GM23338 (cell line): Measurements from ENCODE around the gene UBL3. TPM values are rescaled to one million over a fixed set of nuclear protein-coding genes. Genes with fewer than 3 reads are reported as not detected.

Experiments
- ATAC-seq: fragments of 200-7000 bp; cut with Tn5 transposase; 3 replicates; pipeline ENCODE4 v1.9.1; 2020
- DNase-seq: peaks from one replicate; pipeline ENCODE4 v3.0.0-alpha.2; 2015; ENCODE audit warnings: low spot score
- H2AFZ ChIP-seq: fragments of 200-600 bp; sonication (generic); 2 replicates; pipeline ENCODE4 v1.8.0; 2016; ENCODE audit warnings: antibody characterized with exemption, mild to moderate bottlenecking, moderate library complexity
- H3F3A ChIP-seq: fragments of 200-600 bp; sonication (generic); replicated peaks from 2 replicates; pipeline ENCODE4 v1.8.0; 2017; ENCODE audit warnings: antibody characterized with exemption, mixed run types, low read depth
- H3K27ac ChIP-seq: fragments of 200-600 bp; sonication (generic); 2 replicates; pipeline ENCODE4 v1.6.1; 2016; ENCODE audit warnings: low read depth
- H3K27me3 ChIP-seq: fragments of 200-600 bp; sonication (generic); 2 replicates; pipeline ENCODE4 v1.8.0; 2016; ENCODE audit warnings: mild to moderate bottlenecking, mixed run types, moderate library complexity; ENCODE audit not compliant: insufficient read depth
- H3K36me3 ChIP-seq: fragments of 200-600 bp; sonication (generic); 2 replicates; pipeline ENCODE4 v1.8.0; 2016; ENCODE audit warnings: mild to moderate bottlenecking; ENCODE audit not compliant: insufficient read depth
- H3K4me1 ChIP-seq: fragments of 200-600 bp; sonication (generic); 2 replicates; pipeline ENCODE4 v1.8.0; 2016; ENCODE audit warnings: mild to moderate bottlenecking, moderate library complexity; ENCODE audit not compliant: insufficient read depth
- H3K4me2 ChIP-seq: fragments of 200-600 bp; sonication (generic); 2 replicates; pipeline ENCODE4 v1.7.1; 2017; ENCODE audit warnings: mixed run types
- H3K4me3 ChIP-seq: fragments of 200-600 bp; sonication (generic); 2 replicates; pipeline ENCODE4 v1.6.1; 2016; ENCODE audit warnings: mixed run types
- H3K79me2 ChIP-seq: fragments of 200-600 bp; sonication (generic); replicated peaks from 2 replicates; pipeline ENCODE4 v1.8.0; 2017; ENCODE audit warnings: mild to moderate bottlenecking; ENCODE audit not compliant: insufficient read depth
- H3K9me2 ChIP-seq: fragments of 200-600 bp; sonication (generic); 2 replicates; pipeline ENCODE4 v1.8.0; 2017; ENCODE audit not compliant: insufficient read depth
- H4K20me1 ChIP-seq: fragments of 200-600 bp; sonication (generic); replicated peaks from 2 replicates; pipeline ENCODE4 v1.8.0; 2017; ENCODE audit warnings: mild to moderate bottlenecking; ENCODE audit not compliant: insufficient read depth
- H3K27ac Mint-ChIP-seq: 2 replicates; pipeline ENCODE4 v1.8.0; 2020; ENCODE audit warnings: inconsistent platforms, mild to moderate bottlenecking, moderate library complexity, mixed read lengths
- H3K27me3 Mint-ChIP-seq: 3 replicates; pipeline ENCODE4 v1.8.0; 2022; ENCODE audit warnings: low read depth, mild to moderate bottlenecking, moderate library complexity, mixed read lengths, inconsistent platforms; ENCODE audit not compliant: insufficient read depth, poor library complexity
- H3K36me3 Mint-ChIP-seq: 3 replicates; pipeline ENCODE4 v1.8.0; 2021; ENCODE audit warnings: low read depth, mild to moderate bottlenecking, inconsistent platforms, moderate library complexity, mixed read lengths
- H3K4me1 Mint-ChIP-seq: 3 replicates; pipeline ENCODE4 v1.8.0; 2020; ENCODE audit warnings: mild to moderate bottlenecking, inconsistent platforms, mixed read lengths
- H3K4me3 Mint-ChIP-seq: 3 replicates; pipeline ENCODE4 v1.8.0; 2021; ENCODE audit warnings: moderate library complexity, mild to moderate bottlenecking, inconsistent platforms, mixed read lengths
- H3K9me3 Mint-ChIP-seq: 3 replicates; pipeline ENCODE4 v1.8.0; 2020; ENCODE audit warnings: moderate library complexity, mild to moderate bottlenecking, inconsistent platforms, mixed read lengths
- CREB1 ChIP-seq: fragments of 250-450 bp; sonication (Bioruptor Pico); IDR thresholded peaks from 2 replicates; pipeline ENCODE4 v1.5.0; 2020; ENCODE audit warnings: low read depth, mild to moderate bottlenecking, moderate library complexity
- CTCF ChIP-seq, 2 experiments: fragments of 200-600 bp in 1 of 2; sonication (generic) in 1 of 2; conservative IDR thresholded peaks; 2 replicates each; pipeline versions ENCODE4 v1.5.1 to v1.6.1; 2016 to 2017; ENCODE audit warnings: antibody characterized with exemption in 2 of 2, low read depth in 2 of 2, mild to moderate bottlenecking in 2 of 2, moderate library complexity in 1 of 2
- ETS1 ChIP-seq: IDR thresholded peaks from 2 replicates; pipeline ENCODE4 v1.6.1; 2016; ENCODE audit warnings: antibody characterized with exemption
- EZH2 ChIP-seq: fragments of 200-600 bp; sonication (generic); IDR thresholded peaks from one replicate; pipeline ENCODE4 v1.8.0; 2017; ENCODE audit warnings: antibody characterized with exemption, mild to moderate bottlenecking, low read depth; ENCODE audit not compliant: unreplicated experiment
- EZH2phosphoT487 ChIP-seq: fragments of 200-600 bp; sonication (generic); IDR thresholded peaks from one replicate; pipeline ENCODE4 v1.8.1; 2018; ENCODE audit warnings: antibody characterized with exemption; ENCODE audit not compliant: unreplicated experiment
- JUNB ChIP-seq: IDR thresholded peaks from one replicate; pipeline ENCODE4 v1.6.1; 2016; ENCODE audit warnings: antibody characterized with exemption; ENCODE audit not compliant: unreplicated experiment
- NANOG ChIP-seq: IDR thresholded peaks from 2 replicates; pipeline ENCODE4 v1.6.1; 2016; ENCODE audit warnings: antibody characterized with exemption, borderline replicate concordance
- POLR2AphosphoS5 ChIP-seq: IDR thresholded peaks from 2 replicates; pipeline ENCODE4 v1.6.1; 2016; ENCODE audit warnings: antibody characterized with exemption, low read depth
- REST ChIP-seq: IDR thresholded peaks from one replicate; pipeline ENCODE4 v1.6.1; 2018; ENCODE audit warnings: antibody characterized with exemption; ENCODE audit not compliant: unreplicated experiment
- STAT1 ChIP-seq: IDR thresholded peaks from one replicate; pipeline ENCODE4 v1.6.1; 2016; ENCODE audit warnings: antibody characterized with exemption; ENCODE audit not compliant: unreplicated experiment
- ZNF114 ChIP-seq: fragments of 250-450 bp; sonication (Bioruptor Pico); IDR thresholded peaks from 2 replicates; pipeline ENCODE4 v1.5.0; 2020; ENCODE audit warnings: mild to moderate bottlenecking, moderate library complexity
- ZNF331 ChIP-seq: fragments of 250-450 bp; sonication (Bioruptor Pico); IDR thresholded peaks from 2 replicates; pipeline ENCODE4 v1.5.0; 2020; ENCODE audit warnings: low read depth, mild to moderate bottlenecking, moderate library complexity
- ZNF462 ChIP-seq: fragments of 250-450 bp; sonication (Bioruptor Pico); IDR thresholded peaks from 2 replicates; pipeline ENCODE4 v1.5.0; 2020; ENCODE audit warnings: mild to moderate bottlenecking, moderate library complexity
- polyA plus RNA-seq: library from polyadenylated mRNA; unstranded; fragments of >200 nt; fragmentation: Nextera tagmentation; extraction: Ambion mirVana; gene quantifications from 2 replicates; pipeline ENCODE4 v1.2.1, GENCODE V29; 2016
- total RNA-seq: library from RNA; depleted of rRNA; stranded (reverse); fragments of >200 nt; shearing (Covaris generic); gene quantifications from 2 replicates; pipeline ENCODE4 v1.2.3, GENCODE V29; 2014

UBL3 gene
- total and polyA plus RNA-seq, 2 experiments from 2014 or later, result 9.7 to 21.1 TPM

GRCh38 chr13:29753618-29754472, 96.6 kb downstream of the UBL3 start:
- Histone ChIP-seq H4K20me1 (no peaks in the 10 kb centered on the region), H3K36me3 (no peaks in the 10 kb centered on the region), H3K27ac (peak overlapping the region; percentile 39; the same call in 1 of the 2 replicates), H3K4me2 (no peak overlapping the region), H3K9me2 (no peaks in the 10 kb centered on the region), H3K27me3 (no peaks in the 10 kb centered on the region), H3K79me2 (no peaks in the 10 kb centered on the region), H2AFZ (no peak overlapping the region), H3K4me3 (no peak overlapping the region), H3F3A (no peaks in the 10 kb centered on the region), H3K4me1 (peaks cover 14% of the 10 kb centered on the region)
- H3K4me3 Mint-ChIP-seq, result no peak overlapping the region; the same call in 2 of the 3 replicates
- no peaks in the 10 kb centered on the region for H3K9me3 Mint-ChIP-seq
- peaks cover 4% of the 10 kb centered on the region for H3K27me3 Mint-ChIP-seq
- H3K4me1 Mint-ChIP-seq, result peaks cover 14% of the 10 kb centered on the region
- no peaks in the 10 kb centered on the region for H3K36me3 Mint-ChIP-seq
- peak; percentile 21 for DNase-seq
- no peak overlapping the region; the same call in 1 of the 2 replicates for H3K27ac Mint-ChIP-seq
- ATAC-seq, result peak; percentile 81
- TF ChIP-seq EZH2phosphoT487, result no peak
- TF ChIP-seq STAT1, result no peak
- no peak for TF ChIP-seq CREB1 (CRISPR knock-in tag)
- no peak for TF ChIP-seq ETS1
- TF ChIP-seq REST, result no peak
- TF ChIP-seq POLR2AphosphoS5, result no peak
- no peak for TF ChIP-seq ZNF114 (CRISPR knock-in tag)
- TF ChIP-seq ZNF462 (CRISPR knock-in tag), result no peak
- no peak for TF ChIP-seq JUNB
- TF ChIP-seq CTCF (conservative IDR thresholded peaks at IDR 0.05; ENCODE audit: low read depth in 2 of 2), result no peak
- TF ChIP-seq ZNF331 (CRISPR knock-in tag), result no peak
- TF ChIP-seq NANOG, result no peak
- TF ChIP-seq EZH2, result no peak
